Activated T-cell treated with anti-CD3 and anti-CD28 coated beads for 24 hours (primary cell): ENCODE measurements around the gene FBXL20.
"Not testable (repeated sequence)": the region's sequence is repeated elsewhere in the genome, so short reads cannot be mapped to it uniquely, and the experiment has no call there.

ENCODE experiments used
- DNase-seq: peaks from one replicate; pipeline ENCODE4 v3.0.0-alpha.2; 2020; ENCODE audit warnings: low read depth

FBXL20 gene

GRCh38 chr17:39250076-39250475, 151.3 kb downstream of the FBXL20 start:
- DNase-seq, result not testable (repeated sequence)

- DNase-seq, result no peak
These were observed 155.2 kb downstream of the FBXL20 start for GRCh38 chr17:39246274-39246673.

GRCh38 chr17:39244600-39245570, 156.5 kb downstream of the FBXL20 start:
- DNase-seq, result peak; percentile 81

- DNase-seq, result no peak
These were observed 157.3 kb downstream of the FBXL20 start for GRCh38 chr17:39244016-39244599.

GRCh38 chr17:39243155-39243554, 158.3 kb downstream of the FBXL20 start:
- DNase-seq, result no peak

GRCh38 chr17:39240631-39241030, 160.8 kb downstream of the FBXL20 start:
- no peak for DNase-seq

GRCh38 chr17:39239640-39240314, 161.6 kb downstream of the FBXL20 start:
- DNase-seq, result peak; percentile 52

- DNase-seq, result peak; percentile 59
These were observed 163.0 kb downstream of the FBXL20 start for GRCh38 chr17:39238311-39238972.

GRCh38 chr17:39237586-39237985, 163.8 kb downstream of the FBXL20 start:
- no peak for DNase-seq

- DNase-seq, result no peak
These were observed 164.4 kb downstream of the FBXL20 start for GRCh38 chr17:39236981-39237441.

GRCh38 chr17:39236450-39236927, 164.9 kb downstream of the FBXL20 start:
- no peak for DNase-seq

- no peak for DNase-seq
These were observed 165.6 kb downstream of the FBXL20 start for GRCh38 chr17:39235555-39236449.

- no peak for DNase-seq
These were observed 169.6 kb downstream of the FBXL20 start for GRCh38 chr17:39231591-39232551.

GRCh38 chr17:39231091-39231561, 170.3 kb downstream of the FBXL20 start:
- no peak for DNase-seq

GRCh38 chr17:39230361-39230760, 171.1 kb downstream of the FBXL20 start:
- no peak for DNase-seq

- DNase-seq, result no peak
These were observed 172.0 kb downstream of the FBXL20 start for GRCh38 chr17:39229274-39229913.

GRCh38 chr17:39227364-39227919, 174.0 kb downstream of the FBXL20 start:
- no peak for DNase-seq

GRCh38 chr17:39225959-39226683, 175.3 kb downstream of the FBXL20 start:
- no peak for DNase-seq
